ENCODE data around the gene VRK2.
A peak's percentile ranks its signal among the peaks of the same experiment; 100 is the strongest.
"Not testable (repeated sequence)": the region's sequence is repeated elsewhere in the genome, so short reads cannot be mapped to it uniquely, and the experiment has no call there.

VRK2 gene

DNA sequence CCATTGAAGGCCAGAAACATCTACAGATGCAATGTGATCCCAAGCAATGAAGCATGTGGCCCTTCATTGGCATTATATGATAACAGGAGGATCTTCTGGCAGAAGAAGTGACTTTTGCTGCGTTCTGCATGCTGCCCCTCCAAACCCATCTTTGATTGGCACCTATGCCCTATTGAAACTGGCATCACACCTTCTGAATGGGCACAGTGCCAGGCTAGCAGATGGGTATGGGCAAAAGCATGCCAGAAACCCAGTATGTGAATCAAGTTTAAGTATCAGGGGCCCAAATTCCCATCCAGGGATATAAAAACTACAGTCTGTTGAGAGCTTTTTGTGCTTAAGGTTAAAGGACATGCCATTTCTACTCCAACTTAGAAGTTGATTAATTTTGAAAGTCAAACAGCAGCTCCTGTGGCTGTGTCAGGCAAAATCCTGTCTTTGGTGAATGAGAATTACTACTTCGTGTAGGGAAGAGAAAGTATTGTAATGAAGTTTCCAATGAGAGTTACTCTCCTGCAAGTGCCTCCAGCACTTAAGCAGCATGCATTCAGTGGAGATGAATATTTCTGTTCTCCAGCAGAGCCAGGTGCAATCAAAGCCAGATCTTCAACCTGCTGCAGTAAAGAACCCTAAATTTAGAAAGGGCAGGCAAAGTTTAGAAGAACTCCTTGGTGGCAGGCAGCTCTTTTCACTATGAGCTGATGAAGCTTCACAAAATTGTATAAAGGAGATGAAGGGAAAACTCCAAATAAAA is 8.6 kb downstream of the VRK2 start:
- DNase-seq (ENCODE audit: low spot score): no peak

DNA sequence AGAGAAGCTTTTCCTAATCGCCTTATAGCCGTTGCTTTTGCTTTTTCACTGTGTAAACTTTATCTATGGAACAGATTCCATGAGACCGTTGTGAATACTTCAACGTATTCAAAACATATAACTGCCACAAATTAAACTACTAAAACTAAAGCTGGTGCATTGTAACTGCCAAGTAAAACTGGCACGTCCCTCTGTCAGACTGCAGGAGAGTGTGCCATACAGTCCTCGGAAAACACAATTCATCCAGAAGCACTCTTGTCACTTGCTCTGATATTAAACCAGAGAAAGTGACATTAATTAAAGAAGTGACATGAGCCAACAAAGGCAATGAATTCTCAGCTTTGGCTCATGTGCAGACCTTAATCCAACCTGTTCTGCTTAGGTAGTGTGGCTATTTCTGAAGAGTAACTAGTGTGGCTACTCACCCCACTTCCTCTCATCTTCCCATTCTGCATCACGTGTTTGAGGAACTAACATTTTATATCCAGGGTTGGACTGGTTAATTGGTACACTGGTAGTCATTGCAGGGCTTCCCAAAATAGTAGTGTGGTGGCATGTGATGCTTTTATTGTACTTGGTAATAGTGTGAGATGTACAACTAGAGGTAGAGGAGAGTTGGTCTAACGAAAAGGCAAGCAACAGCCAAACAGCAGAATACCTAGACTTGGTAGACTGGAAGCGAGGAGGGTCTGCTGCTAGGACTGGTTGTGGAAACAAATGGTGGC is 9.7 kb downstream of the VRK2 start:
- no peak for DNase-seq (ENCODE audit: low spot score)

DNA sequence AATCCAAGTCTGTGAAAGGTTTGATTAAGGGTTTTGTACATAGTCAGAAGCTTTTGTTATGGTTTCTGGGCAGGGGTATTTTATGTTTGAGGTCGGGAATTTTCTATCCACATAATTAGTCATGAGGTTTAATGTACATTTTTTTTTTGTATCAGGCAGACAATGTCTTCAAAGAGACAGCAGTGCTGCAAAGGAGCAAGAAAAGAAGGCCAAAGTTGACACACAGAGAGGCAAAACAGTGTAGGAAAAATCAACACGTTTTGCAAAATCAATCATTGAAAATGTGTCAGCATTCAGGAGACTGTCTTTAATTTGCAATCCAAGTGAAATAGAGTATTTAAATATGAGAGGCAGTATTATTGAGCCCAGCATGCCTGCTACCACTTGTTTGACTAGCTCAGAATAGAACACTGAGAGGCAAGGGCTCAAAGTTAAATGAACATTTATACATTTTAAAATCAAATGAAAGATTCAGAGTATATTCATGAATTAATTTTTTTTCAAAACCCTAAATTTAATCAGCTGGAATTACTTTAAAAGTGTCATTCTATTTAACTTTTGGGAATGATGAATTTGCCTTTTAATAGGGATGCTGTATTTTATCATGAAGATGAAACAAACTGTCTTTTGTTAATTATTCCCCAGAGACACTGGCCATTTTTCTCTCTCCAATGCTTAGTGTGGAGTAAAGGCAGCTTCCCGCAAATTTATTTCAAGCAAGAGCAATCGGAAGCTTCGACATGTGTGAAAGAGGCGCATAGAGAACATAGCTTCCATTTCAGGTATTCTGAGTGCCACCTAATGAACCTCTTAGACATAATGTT is 11.3 kb downstream of the VRK2 start:
- DNase-seq (ENCODE audit: low spot score): peak; percentile 71

DNA sequence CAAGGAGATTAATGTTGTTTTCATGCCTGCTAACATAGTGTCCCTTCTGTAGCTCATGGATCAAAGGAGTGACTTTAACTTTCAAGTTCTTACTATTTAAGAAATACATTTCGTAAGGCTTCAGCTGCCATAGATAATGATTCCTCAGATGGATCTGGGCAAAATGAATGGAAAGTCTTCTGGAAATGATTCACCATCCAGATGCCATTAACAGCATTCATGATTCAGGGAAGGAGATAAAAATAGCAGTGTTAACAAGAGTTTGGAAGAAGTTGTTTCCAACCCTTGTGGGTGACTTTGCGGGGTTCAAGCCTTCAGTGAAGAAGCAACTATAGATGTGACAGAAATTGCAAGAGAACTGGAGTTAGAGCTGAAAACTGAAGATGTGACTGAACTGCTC is 17.0 kb downstream of the VRK2 start:
- DNase-seq (ENCODE audit: low spot score): no peak

DNA sequence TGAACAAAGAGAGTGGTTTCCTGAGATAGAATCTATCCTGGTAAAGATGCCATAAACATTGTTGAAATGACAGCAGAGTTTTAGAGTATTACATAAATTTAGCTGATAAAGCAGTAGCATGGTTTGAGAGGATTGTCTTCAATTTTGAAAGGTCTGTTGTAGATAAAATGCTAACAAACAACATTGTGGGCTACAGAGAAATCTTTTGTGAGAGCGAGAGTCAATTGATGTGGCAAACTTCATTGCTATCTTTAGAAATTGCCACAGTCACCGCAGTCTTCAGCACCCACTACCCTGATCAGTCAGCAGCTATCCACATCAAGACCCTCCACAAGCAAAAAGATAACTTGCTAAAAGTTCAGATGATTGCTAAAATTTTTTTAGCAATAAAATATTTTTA is 17.5 kb downstream of the VRK2 start:
- no peak for DNase-seq (ENCODE audit: low spot score)

DNA sequence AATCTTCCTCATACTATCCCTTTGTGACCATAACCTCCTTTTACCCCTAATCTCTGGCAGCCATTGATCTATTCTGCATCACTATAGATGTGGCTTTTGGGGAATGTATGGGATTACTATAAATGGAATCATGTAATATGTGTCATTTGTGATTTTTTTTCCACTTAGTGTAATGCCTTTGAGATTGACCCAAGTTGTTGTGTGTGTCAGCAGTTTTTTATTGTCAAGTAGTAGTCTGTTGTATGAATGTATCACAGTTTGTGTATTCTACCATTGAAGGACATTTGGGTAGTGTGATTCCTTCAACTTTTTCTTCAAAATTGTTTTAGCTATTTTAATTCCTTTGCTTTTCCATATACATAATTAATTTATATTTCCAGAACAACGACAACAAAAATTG is 18.6 kb downstream of the VRK2 start:
- DNase-seq (ENCODE audit: low spot score): no peak

DNA sequence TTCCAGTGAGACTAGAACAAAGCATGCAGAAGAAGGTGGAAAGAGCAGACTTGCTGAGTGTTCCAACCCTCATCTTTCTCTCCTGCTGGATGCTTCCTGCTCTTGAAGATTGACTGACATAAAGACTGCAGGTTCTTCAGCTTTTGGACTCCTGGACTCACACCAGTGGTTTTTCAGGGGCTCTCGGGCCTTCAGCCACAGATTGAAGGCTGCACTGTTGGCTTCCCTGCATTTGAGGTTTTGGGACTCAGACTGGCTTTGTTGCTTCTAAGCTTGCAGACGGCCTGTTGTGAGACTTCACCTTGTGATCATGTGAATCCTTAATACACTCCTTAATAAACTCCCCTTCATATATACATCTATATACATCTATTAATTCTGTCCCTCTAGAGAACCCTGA is 20.4 kb downstream of the VRK2 start:
- no peak for DNase-seq (ENCODE audit: low spot score)

DNA sequence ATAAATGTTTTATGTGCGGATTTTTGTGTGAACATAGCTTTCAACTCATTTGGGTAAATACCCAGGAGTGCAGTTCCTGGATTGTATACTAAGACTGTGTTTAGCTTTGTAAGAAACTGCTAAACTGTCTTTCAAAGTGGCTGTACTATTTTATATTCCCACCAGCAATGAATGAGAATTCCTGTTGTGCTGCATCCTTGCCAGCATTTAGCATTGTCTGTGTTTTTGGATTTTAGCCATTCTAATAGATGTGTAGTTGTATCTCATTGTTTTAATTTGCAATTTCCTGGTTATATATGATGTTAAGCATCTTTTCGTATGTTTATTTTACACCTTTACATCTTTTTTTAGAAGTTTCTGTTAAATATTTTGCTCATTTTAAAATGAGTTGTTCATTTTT is 24.2 kb downstream of the VRK2 start:
- DNase-seq (ENCODE audit: low spot score): no peak

DNA sequence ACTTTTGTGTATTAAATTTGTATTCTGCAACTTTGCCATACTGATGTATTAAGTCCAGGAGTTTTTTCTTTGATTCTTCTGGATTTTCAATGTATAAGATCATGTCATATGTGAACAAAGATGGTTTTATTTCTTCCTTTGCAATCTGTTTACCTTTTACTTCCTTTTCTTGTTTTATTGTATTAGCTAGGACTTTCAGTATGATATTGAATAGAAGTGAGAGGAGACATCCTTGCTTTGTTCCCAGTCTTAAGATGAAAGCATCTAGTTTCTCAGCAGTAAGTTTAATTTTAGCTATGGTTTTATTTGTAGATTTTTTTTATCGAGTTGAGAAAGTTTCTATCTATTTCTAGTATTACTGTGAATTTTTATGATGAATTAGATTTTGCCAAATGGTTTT is 25.5 kb downstream of the VRK2 start:
- DNase-seq (ENCODE audit: low spot score): no peak

DNA sequence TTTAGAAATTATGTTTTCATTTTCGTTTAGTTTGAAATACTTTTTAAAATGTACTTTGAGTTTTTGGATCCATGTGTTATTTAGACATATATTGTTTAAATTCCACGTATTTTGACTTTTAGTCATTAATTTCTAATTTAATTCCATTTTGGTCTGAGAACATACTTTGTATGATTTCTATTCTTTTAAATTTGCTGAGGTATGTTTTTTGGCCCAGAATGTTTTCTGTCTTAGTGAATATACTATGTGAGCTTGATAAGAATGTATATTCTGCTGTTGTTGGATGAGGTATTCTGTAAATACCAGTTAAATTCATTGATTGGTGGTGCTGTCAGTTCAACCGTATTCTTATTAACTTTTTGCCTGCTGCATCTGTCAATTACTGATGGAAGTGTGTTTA is 26.4 kb downstream of the VRK2 start:
- DNase-seq (ENCODE audit: low spot score): no peak

DNA sequence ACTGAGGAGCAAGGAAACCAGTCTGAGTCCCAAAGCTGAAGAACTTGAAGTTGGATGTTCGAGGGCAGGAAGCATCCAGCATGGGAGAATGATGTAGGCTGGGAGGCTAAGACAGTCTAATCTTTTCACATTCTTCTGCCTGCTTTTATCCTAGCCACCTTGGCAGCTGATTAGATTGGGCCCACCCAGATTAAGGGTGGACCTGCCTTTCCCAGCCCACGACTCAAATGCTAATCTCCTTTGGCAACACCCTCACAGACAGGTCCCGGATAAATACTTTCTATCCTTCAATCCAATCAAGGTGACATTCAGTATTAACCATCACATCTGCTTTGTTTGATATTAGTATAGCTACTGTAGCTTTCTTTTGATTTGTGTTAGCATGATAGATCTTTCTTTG is 27.1 kb downstream of the VRK2 start:
- DNase-seq (ENCODE audit: low spot score): no peak

DNA sequence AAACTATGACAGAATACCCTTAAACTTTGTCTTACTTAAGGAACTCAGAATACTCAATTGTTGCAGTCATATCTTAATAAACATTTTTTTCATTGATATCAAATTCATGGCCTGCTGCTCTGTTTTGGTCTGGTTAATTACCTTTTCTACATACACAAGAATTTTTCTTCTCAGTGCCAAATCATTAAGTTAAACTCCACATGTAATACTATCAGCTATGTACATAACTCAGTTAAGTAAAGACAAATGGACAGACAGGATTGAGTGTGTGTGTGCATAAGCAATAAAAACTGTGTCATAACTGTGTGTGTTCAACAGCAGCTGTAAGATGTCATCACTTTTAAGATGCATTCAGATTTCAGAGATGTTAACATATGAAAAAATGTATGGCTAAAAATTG is 34.4 kb downstream of the VRK2 start:
- DNase-seq (ENCODE audit: low spot score): no peak

DNA sequence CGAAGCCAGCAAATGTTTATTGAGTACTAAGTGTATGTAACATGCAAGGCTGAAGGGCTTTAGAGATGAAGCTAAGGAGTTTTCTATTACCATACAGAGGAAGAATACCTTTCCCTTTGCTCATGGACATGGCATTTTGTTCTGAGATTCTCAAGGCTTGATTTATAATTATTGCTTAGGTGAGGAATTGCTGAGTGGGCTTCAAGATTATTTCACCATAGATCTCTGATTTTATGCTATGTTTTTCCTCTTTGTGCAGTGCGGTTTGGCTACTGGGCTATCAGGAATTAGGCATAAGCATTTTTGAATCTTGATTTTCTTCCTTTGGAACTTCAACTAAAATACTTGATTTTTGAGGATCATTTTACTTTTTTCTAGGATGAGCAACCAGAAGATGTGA is 42.5 kb downstream of the VRK2 start:
- no peak for DNase-seq (ENCODE audit: low spot score)

DNA sequence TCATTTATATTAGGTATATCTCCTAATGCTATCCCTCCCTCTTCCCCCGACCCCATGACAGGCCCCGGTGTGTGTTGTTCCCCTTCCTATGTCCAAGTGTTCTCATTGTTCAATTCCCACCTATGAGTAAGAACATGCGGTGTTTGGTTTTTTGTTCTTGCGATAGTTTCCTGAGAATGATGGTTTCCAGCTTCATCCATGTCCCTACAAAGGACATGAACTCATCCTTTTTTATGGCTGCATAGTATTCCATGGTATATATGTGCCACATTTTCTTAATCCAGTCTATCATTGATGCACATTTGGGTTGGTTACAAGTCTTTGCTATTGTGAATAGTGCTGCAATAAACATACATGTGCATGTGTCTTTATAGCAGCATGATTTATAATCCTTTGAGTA is 46.2 kb downstream of the VRK2 start:
- DNase-seq (ENCODE audit: low spot score): not testable (repeated sequence)

DNA sequence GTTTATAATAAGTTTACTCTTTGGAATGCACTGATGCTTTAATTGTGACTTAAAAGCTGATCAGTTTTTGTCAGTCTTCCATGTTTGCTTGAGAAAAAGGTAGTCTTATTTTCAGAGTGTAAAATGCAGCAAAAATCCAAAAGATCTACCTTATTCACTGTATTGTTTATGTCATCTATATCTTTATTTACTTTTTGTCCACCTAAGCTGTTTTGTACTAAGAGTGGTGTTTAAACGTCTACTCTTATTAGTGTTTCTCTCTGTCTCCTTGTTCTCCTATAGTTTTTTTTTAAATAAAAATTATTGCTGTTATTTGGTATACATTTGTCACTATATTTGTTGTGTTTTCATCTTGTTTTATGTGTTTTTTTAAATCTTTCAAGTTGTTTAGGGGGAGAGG is 50.4 kb downstream of the VRK2 start:
- no peak for DNase-seq (ENCODE audit: low spot score)

DNA sequence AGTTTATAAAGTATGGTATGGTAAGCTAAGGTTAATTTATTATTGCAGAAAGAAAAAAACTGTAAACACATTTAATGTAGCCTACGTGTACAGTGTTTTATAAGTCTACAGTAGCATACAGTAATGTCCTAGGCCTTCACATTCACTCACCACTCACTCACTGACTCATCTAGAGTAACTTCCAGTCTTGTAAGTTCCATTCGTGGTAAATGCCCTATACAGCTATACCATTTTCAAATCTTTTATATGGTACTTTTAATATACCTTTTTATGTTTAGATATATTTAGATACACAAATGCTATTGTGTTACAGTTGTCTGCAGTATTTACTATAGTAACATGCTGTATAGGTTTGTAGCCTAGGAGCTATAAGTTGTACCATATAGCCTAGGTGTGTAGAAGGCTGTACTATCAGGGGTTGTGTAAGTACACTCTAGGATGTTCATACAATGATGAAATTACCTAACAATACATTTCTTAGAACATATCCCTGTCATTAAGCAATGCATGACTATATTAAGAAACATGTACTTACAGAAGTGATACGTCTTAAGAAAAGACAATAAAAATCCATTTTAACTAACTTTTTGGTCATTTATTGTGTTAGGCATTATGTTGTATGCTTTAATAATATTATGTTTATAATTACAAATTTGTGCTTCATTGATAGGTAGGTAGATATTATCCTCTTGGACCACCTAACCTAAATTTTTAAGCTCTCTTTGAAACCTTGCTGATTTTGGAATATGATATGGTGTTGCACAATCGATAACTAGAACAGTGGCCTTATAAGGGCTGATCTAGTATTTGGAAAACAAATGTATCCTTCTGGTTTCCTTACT is 51.9 kb downstream of the VRK2 start:
- no peak for DNase-seq (ENCODE audit: low spot score)

DNA sequence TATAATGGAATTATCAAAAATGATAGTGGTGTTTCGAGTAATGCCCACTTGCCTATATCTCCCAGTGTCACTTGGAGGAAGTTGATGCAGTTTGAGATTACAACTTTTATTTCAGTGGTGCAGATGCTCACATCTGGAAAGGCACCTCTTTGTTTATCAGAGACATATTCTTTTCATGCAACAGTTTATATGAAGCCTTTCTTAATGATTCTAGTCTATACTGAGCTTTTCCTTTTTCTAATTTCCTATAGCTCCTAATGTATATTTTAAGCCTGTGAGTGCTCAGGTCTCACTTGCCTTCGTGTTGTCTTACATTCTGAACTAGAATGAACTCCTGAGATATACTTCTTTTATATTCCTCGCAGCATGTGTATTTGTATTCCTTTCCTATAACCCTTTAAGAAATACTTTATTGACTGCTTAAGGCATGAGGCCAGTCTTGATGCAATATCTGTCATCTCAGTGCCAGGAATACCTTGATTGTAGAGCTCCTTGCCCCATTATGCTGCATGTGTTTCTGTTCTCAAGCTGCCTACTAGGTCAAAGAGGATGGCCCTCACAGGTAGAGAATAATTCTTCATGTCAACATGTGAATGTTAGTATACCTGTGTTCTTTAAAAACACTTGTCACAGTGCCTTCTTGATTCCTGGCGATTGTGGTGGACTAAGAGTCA is 52.6 kb downstream of the VRK2 start:
- DNase-seq (ENCODE audit: low spot score): no peak

DNA sequence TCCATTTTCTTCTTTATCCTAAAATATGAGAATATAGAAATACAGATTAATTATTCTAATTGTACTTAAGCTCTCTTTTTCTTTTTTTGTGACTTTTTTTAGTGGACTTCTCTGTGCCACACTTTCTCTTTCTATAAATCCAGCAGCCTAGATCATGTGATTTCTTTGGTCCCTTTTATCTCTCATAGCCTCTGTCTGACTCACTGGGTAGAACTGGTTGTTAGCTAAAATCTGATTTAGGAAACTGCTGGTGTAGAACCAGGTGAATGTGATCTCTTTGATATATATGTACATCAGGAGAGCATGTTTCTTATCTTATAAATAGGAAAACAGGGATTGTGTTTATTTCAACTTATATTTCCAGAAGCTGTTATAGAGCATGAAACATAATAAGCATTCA is 54.9 kb downstream of the VRK2 start:
- DNase-seq (ENCODE audit: low spot score): no peak

DNA sequence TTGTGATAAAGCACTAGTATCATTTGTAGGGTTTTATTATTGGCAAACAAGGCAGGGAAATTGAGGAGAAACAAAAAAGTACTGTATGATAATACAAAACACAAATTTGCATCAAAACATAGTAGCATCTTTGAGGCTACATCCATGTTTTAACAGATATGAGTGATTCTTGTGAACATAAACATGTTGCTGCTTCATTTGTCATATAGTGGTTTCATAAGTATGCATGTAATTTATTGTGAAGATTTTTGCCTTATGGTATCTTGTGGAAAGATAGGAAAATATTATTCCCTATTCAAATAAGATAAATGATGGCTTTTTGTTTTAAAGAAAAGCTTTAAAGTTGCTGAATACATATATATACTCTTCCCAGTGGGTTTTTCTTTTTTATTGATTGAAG is 60.3 kb downstream of the VRK2 start:
- no peak for DNase-seq (ENCODE audit: low spot score)

DNA sequence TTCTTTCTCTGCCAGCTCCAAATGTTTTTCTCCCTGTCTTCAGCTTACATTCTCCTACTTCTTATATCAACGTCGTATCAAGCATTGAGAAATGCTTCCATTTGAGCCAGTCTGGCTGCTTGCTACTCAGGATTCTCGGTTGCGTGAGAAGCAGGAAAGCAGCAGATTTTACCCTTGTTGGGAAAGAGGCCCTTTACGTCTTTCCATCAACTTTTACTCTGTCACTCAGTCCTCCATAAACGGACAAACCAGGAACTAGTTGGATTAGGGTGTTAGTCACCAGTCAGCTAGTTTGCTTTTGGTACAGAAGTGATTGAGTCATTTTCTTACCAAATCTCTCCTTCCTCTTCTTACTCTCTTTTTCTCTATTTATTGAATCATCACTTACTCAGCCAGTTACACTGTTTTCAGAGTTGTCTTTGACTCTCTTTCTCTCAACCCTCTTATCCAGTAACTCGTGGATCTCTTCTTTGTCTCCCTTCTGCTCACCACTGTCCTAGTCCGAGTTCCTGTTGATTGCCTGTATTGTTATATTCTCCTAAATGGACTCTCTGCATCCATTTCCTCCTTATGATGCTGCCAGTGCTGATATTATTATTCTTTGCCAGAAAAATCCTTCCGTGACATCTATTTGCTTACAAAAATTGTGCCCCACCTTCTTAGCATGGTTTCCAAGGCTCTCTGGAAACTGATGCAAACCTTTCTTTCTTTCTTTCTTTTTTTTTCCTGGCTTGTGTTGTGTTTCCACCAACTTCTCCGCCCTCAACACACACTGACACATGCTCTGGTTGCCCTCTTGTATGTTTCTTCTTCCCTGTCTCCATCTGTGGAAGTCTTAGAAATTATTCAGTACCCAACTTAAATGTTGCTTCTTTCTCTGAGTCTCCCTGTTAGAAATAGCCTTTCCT is 61.5 kb downstream of the VRK2 start:
- peak; percentile 42 for DNase-seq (ENCODE audit: low spot score)
